HepG2 (cell line): ENCODE results near the gene H2AZ1. TPM values are rescaled to one million over a fixed set of nuclear protein-coding genes. Genes with fewer than 3 reads are reported as not detected.

ENCODE experiments used
- CEBPB ChIP-seq: IDR thresholded peaks from 2 replicates; pipeline ENCODE4 v1.6.1; 2011; ENCODE audit warnings: low read depth, low read length, improper control_type of control experiment, borderline replicate concordance
- CSRNP2 ChIP-seq: sonication (generic); formaldehyde crosslinking; conservative IDR thresholded peaks from 2 replicates; pipeline ENCODE4 v1.8.0; 2022; ENCODE audit warnings: low read depth, missing genetic modification reagents
- KIAA2018 ChIP-seq: sonication (generic); formaldehyde crosslinking; IDR thresholded peaks from 2 replicates; pipeline ENCODE4 v1.5.0; 2020; ENCODE audit warnings: mild to moderate bottlenecking, missing genetic modification reagents, borderline replicate concordance
- KLF16 ChIP-seq, 2 experiments: sonication (generic) in 1 of 2; formaldehyde crosslinking in 1 of 2; IDR thresholded peaks; 2 replicates each; pipeline versions ENCODE4 v1.6.1 to v1.8.0; 2016 to 2023; ENCODE audit warnings: missing genetic modification reagents in 2 of 2, missing compliant biosample characterization in 1 of 2
- PHB2 ChIP-seq: fragments of 450-650 bp; IDR thresholded peaks from 2 replicates; pipeline ENCODE4 v1.6.1; 2018; ENCODE audit not compliant: partially characterized antibody
- SIX4 ChIP-seq: sonication (generic); formaldehyde crosslinking; IDR thresholded peaks from 2 replicates; pipeline ENCODE4 v1.4.0; 2020; ENCODE audit warnings: missing genetic modification reagents
- TFDP2 ChIP-seq: sonication (generic); formaldehyde crosslinking; IDR thresholded peaks from 2 replicates; pipeline ENCODE4 v1.4.0; 2020; ENCODE audit warnings: missing genetic modification reagents
- ZBTB39 ChIP-seq: sonication (generic); formaldehyde crosslinking; IDR thresholded peaks from 2 replicates; pipeline ENCODE4 v1.5.0; 2020; ENCODE audit warnings: missing genetic modification reagents
- ZFP41 ChIP-seq: sonication (generic); formaldehyde crosslinking; IDR thresholded peaks from 2 replicates; pipeline ENCODE4 v1.4.0; 2020; ENCODE audit warnings: mild to moderate bottlenecking, missing genetic modification reagents, borderline replicate concordance
- ZFX ChIP-seq: sonication (generic); formaldehyde crosslinking; IDR thresholded peaks from 2 replicates; pipeline ENCODE4 v1.4.0; 2020; ENCODE audit warnings: mild to moderate bottlenecking, low read depth, missing genetic modification reagents, moderate library complexity
- ZNF773 ChIP-seq: sonication (generic); formaldehyde crosslinking; IDR thresholded peaks from 2 replicates; pipeline ENCODE4 v1.4.0; 2020; ENCODE audit warnings: missing genetic modification reagents, borderline replicate concordance
- polyA plus RNA-seq, 8 experiments: library from polyadenylated mRNA; depleted of rRNA in 3 of 8; stranded (reverse) in 7 of 8; unstranded in 1 of 8; fragments of >200 nt; fragmentation: Illumina TruSeq in 4 of 8; extraction: Trizol in 4 of 8; gene quantifications; 2 replicates each; pipeline versions ENCODE4 v1.2.1 to v1.2.3, GENCODE V29; 2011 to 2016; ENCODE audit warnings: low read depth in 4 of 8, missing spikeins in 1 of 8, mixed read lengths in 1 of 8; ENCODE audit not compliant: insufficient read depth in 1 of 8
- total RNA-seq, 5 experiments: library from RNA; depleted of rRNA; stranded (reverse); fragments of >200 nt; fragmentation: Illumina TruSeq; extraction: Trizol; gene quantifications; 2 replicates each; pipeline ENCODE4 v1.2.3, GENCODE V29; 2016; ENCODE audit warnings: low read depth in 1 of 5

Gene H2AZ1
- total and polyA plus RNA-seq, 2 of the 13 experiments (the other 11 are each of a cell fraction or from before 2014, with no cell fraction given): 301 to 574 TPM

- no peak for TF ChIP-seq CSRNP2 (CRISPR knock-in tag)
- no peak for TF ChIP-seq ZFP41 (CRISPR knock-in tag)
- TF ChIP-seq ZNF773 (CRISPR knock-in tag): no peak; the same call in 1 of the 2 replicates
- peak in 1 of 2 experiments; percentile 55; a peak in 1 of 4 replicates for TF ChIP-seq KLF16 (CRISPR knock-in tag; IDR thresholded peaks at IDR 0.05)
- TF ChIP-seq ZFX (CRISPR knock-in tag): peak; percentile 91
- no peak for TF ChIP-seq ZBTB39
- TF ChIP-seq CEBPB: no peak
- no peak for TF ChIP-seq KIAA2018 (CRISPR knock-in tag)
- no peak; the same call in 1 of the 2 replicates for TF ChIP-seq SIX4 (CRISPR knock-in tag)
- no peak for TF ChIP-seq PHB2
- TF ChIP-seq TFDP2 (CRISPR knock-in tag): no peak; the same call in 1 of the 2 replicates
Observed at GRCh38 chr4:99946356-99947189, 3.5 kb downstream of the H2AZ1 start, which contains the start of gene DNAJB14 (continued).
